ENCODE results near the gene EEF2K.

GRCh38 chr16:22297114-22297870 lies 91.2 kb downstream of the EEF2K start, which contains the start of gene POLR3E:
- peak; percentile 90 to 99 (median 99) for TF ChIP-seq CTCF (IDR thresholded peaks at IDR 0.05)
- peak in 1 of 2 donors; percentile 83 for TF ChIP-seq POLR2A (IDR thresholded peaks at IDR 0.05)
- peak; percentile 69 to 92 for TF ChIP-seq EP300 (IDR thresholded peaks at IDR 0.05)

Data from tibial nerve (tissue), 4 donors.